PC-9 (cell line): ENCODE data around the gene C1orf226.

ENCODE experiments used
- CTCF ChIP-seq: fragments of 200-600 bp; sonication (generic); conservative IDR thresholded peaks from 2 replicates; pipeline ENCODE4 v1.6.1; 2017; ENCODE audit warnings: mixed run types, antibody characterized with exemption, mild to moderate bottlenecking, moderate library complexity
- EZH2 ChIP-seq: fragments of 200-600 bp; sonication (generic); IDR thresholded peaks from 2 replicates; pipeline ENCODE4 v1.8.0; 2017; ENCODE audit warnings: antibody characterized with exemption, low read depth

- TF ChIP-seq EZH2 = no peak
- no peak for TF ChIP-seq CTCF
Observed at GRCh38 chr1:162367073-162367472, 14.5 kb upstream of the C1orf226 start.
